H7 (cell line): ENCODE measurements around the gene ADGRB3. TPM values are rescaled to one million over a fixed set of nuclear protein-coding genes. Genes with fewer than 3 reads are reported as not detected.
A peak's percentile ranks its signal among the peaks of the same experiment; 100 is the strongest.

ENCODE experiments used
- DNase-seq: peaks from one replicate; pipeline ENCODE4 v3.0.0; 2012
- H3K27me3 ChIP-seq: 2 replicates; pipeline ENCODE4 v1.6.0; 2011; ENCODE audit warnings: mild to moderate bottlenecking, low read length; ENCODE audit not compliant: control insufficient read depth, insufficient read depth
- H3K36me3 ChIP-seq: replicated peaks from 2 replicates; pipeline ENCODE4 v1.5.1; 2011; ENCODE audit warnings: low read length; ENCODE audit not compliant: control insufficient read depth, insufficient read depth
- H3K4me3 ChIP-seq: 2 replicates; pipeline ENCODE4 v1.5.1; 2011; ENCODE audit warnings: low read depth, mild to moderate bottlenecking, control low read depth, low read length, moderate library complexity; ENCODE audit not compliant: insufficient read depth
- total RNA-seq: library from RNA; depleted of rRNA; stranded (reverse); fragments of >200 nt; shearing (Covaris generic); gene quantifications from 2 replicates; pipeline ENCODE4 v1.2.3, GENCODE V29; 2014

The ADGRB3 gene
- total RNA-seq, 1 experiment from 2014 or later: 0.21 TPM

- no peak for DNase-seq
- Histone ChIP-seq H3K4me3 (no peak overlapping the region), H3K36me3 (no peaks in the 10 kb centered on the region), H3K27me3 (no peaks in the 10 kb centered on the region)
These were observed 527.7 kb downstream of the ADGRB3 start for GRCh38 chr6:69162811-69163210.

GRCh38 chr6:69164564-69165229 lies 529.6 kb downstream of the ADGRB3 start:
- peak; percentile 42 for DNase-seq
- no peaks in the 10 kb centered on the region for H3K36me3 ChIP-seq
- H3K27me3 ChIP-seq: no peaks in the 10 kb centered on the region
- no peak overlapping the region for H3K4me3 ChIP-seq

GRCh38 chr6:69179681-69180080 lies 544.6 kb downstream of the ADGRB3 start:
- Histone ChIP-seq H3K27me3 (no peaks in the 10 kb centered on the region), H3K4me3 (no peak overlapping the region), H3K36me3 (no peaks in the 10 kb centered on the region)
- DNase-seq: no peak

GRCh38 chr6:69180361-69181067 lies 545.4 kb downstream of the ADGRB3 start:
- Histone ChIP-seq H3K27me3 (no peaks in the 10 kb centered on the region), H3K4me3 (no peak overlapping the region), H3K36me3 (no peaks in the 10 kb centered on the region)
- no peak for DNase-seq

GRCh38 chr6:69181964-69182363 lies 546.9 kb downstream of the ADGRB3 start:
- Histone ChIP-seq H3K4me3 (no peak overlapping the region), H3K36me3 (no peaks in the 10 kb centered on the region), H3K27me3 (no peaks in the 10 kb centered on the region)
- no peak for DNase-seq

- Histone ChIP-seq H3K4me3 (no peak overlapping the region), H3K36me3 (no peaks in the 10 kb centered on the region), H3K27me3 (no peaks in the 10 kb centered on the region)
- DNase-seq: no peak
These were observed 550.2 kb downstream of the ADGRB3 start for GRCh38 chr6:69185276-69185675.

GRCh38 chr6:69202768-69203167 lies 567.7 kb downstream of the ADGRB3 start:
- Histone ChIP-seq H3K4me3 (no peak overlapping the region), H3K27me3 (no peaks in the 10 kb centered on the region), H3K36me3 (no peaks in the 10 kb centered on the region)
- no peak for DNase-seq

- H3K4me3 ChIP-seq: no peak overlapping the region
- no peaks in the 10 kb centered on the region for H3K27me3 ChIP-seq
- DNase-seq: peak; percentile 12
- H3K36me3 ChIP-seq: no peaks in the 10 kb centered on the region
These were observed 581.0 kb downstream of the ADGRB3 start for GRCh38 chr6:69216127-69216526.

GRCh38 chr6:69217343-69217742 lies 582.3 kb downstream of the ADGRB3 start:
- no peaks in the 10 kb centered on the region for H3K36me3 ChIP-seq
- H3K4me3 ChIP-seq: no peak overlapping the region
- no peaks in the 10 kb centered on the region for H3K27me3 ChIP-seq
- no peak for DNase-seq

GRCh38 chr6:69220375-69220774 lies 585.3 kb downstream of the ADGRB3 start:
- DNase-seq: no peak
- H3K36me3 ChIP-seq: no peaks in the 10 kb centered on the region
- H3K4me3 ChIP-seq: no peak overlapping the region

GRCh38 chr6:69232008-69232407 lies 596.9 kb downstream of the ADGRB3 start:
- Histone ChIP-seq H3K4me3 (no peak overlapping the region), H3K36me3 (no peaks in the 10 kb centered on the region), H3K27me3 (0 out of 2 replicates have a peak, but pooled peaks cover 2% of the 10 kb centered on the region)
- no peak for DNase-seq

More at GRCh38 chr6:69220375-69220774, 585.3 kb downstream of the ADGRB3 start:
- H3K27me3 ChIP-seq: no peaks in the 10 kb centered on the region

- Histone ChIP-seq H3K27me3 (0 out of 2 replicates have a peak, but pooled peaks cover 2% of the 10 kb centered on the region), H3K36me3 (no peaks in the 10 kb centered on the region), H3K4me3 (no peak overlapping the region)
- DNase-seq: no peak
These were observed 597.4 kb downstream of the ADGRB3 start for GRCh38 chr6:69232496-69232895.

GRCh38 chr6:69232911-69233448 lies 597.9 kb downstream of the ADGRB3 start:
- no peaks in the 10 kb centered on the region for H3K36me3 ChIP-seq
- 0 out of 2 replicates have a peak, but pooled peaks cover 2% of the 10 kb centered on the region for H3K27me3 ChIP-seq
- no peak overlapping the region for H3K4me3 ChIP-seq
- peak; percentile 45 for DNase-seq

GRCh38 chr6:69238067-69238466 lies 603.0 kb downstream of the ADGRB3 start:
- no peak for DNase-seq
- H3K27me3 ChIP-seq: no peaks in the 10 kb centered on the region
- H3K4me3 ChIP-seq: no peak overlapping the region
- no peaks in the 10 kb centered on the region for H3K36me3 ChIP-seq

- H3K4me3 ChIP-seq: no peak overlapping the region
- no peak for DNase-seq
- H3K27me3 ChIP-seq: no peaks in the 10 kb centered on the region
- H3K36me3 ChIP-seq: no peaks in the 10 kb centered on the region
These were observed 611.9 kb downstream of the ADGRB3 start for GRCh38 chr6:69246983-69247382.
